ENCODE data around the gene POLR2E.

DNA sequence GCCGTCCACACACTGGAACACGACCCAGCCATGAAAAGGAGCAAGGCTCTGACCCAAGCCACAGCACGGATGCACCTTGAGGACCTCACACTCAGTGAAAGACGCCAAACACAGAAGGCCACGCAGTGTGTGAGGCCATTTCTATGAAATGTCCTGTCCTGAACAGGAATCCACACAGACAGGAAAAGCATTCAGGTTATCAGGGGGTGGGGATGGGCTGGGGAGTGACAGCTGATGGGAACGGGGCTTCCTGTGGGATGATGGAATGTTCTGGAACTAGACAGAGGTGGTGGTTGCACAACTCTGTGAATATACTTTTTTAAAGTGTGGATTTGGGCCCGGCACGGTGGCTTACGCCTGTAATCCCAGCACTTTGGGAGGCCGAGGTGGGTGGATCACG is 39.3 kb upstream of the POLR2E start:
- no peak for TF ChIP-seq POLR2AphosphoS5 (IDR thresholded peaks at IDR 0.05)
- no peak for TF ChIP-seq POLR2A (IDR thresholded peaks at IDR 0.05)
- TF ChIP-seq CTCF (IDR thresholded peaks at IDR 0.05): no peak
